CD8-positive, alpha-beta memory T cell (primary cell): ENCODE data around the gene LY6G5C. TPM values are rescaled to one million over a fixed set of nuclear protein-coding genes. Genes with fewer than 3 reads are reported as not detected.
A peak's percentile ranks its signal among the peaks of the same experiment; 100 is the strongest.

Experiments used
- CTCF ChIA-PET: fragments of 350-600 bp; sonication (Branson Sonifier 250); formaldehyde crosslinking; loops from one replicate; lab custom pipeline; 2021; ENCODE audit warnings: antibody characterized with exemption; lab: Charles Lee
- POLR2A ChIA-PET: fragments of 350-600 bp; sonication (Branson Sonifier 250); formaldehyde crosslinking; loops from one replicate; lab custom pipeline; 2021; ENCODE audit warnings: antibody characterized with exemption; lab: Charles Lee
- DNase-seq, 5 donors: peaks; one replicate each; pipeline versions ENCODE4 v3.0.0 to v3.0.0-alpha.2; 2020 to 2022; ENCODE audit warnings: mixed read lengths in 1 of 5
- H3K27ac ChIP-seq: one replicate; pipeline ENCODE4 v1.7.0; 2013; ENCODE audit warnings: low read depth, mild to moderate bottlenecking, low read length, moderate library complexity
- H3K27me3 ChIP-seq: 2 replicates; pipeline ENCODE4 v1.7.0; 2013; ENCODE audit warnings: low read length, mild to moderate bottlenecking; ENCODE audit not compliant: insufficient read depth, poor library complexity, severe bottlenecking
- H3K36me3 ChIP-seq: 2 replicates; pipeline ENCODE4 v1.7.0; 2013; ENCODE audit warnings: mild to moderate bottlenecking, low read length, moderate library complexity; ENCODE audit not compliant: insufficient read depth
- H3K4me1 ChIP-seq: 2 replicates; pipeline ENCODE4 v1.7.0; 2013; ENCODE audit warnings: mild to moderate bottlenecking, low read length, moderate library complexity; ENCODE audit not compliant: insufficient read depth
- H3K4me3 ChIP-seq: 2 replicates; pipeline ENCODE4 v1.7.0; 2013; ENCODE audit warnings: mild to moderate bottlenecking, low read length
- H3K9me3 ChIP-seq: 2 replicates; pipeline ENCODE4 v1.7.0; 2013; ENCODE audit warnings: mild to moderate bottlenecking, low read length
- H3K27ac Mint-ChIP-seq, 8 donors: one replicate each; pipeline ENCODE4 v1.8.0; 2020 to 2021; ENCODE audit warnings: mixed read lengths in 8 of 8, mild to moderate bottlenecking in 6 of 8, inconsistent platforms in 3 of 8, moderate library complexity in 3 of 8
- H3K27me3 Mint-ChIP-seq, 2 donors: one replicate each; pipeline ENCODE4 v1.8.0; 2020 to 2021; ENCODE audit warnings: mixed read lengths in 2 of 2, mild to moderate bottlenecking in 1 of 2, moderate library complexity in 1 of 2
- H3K36me3 Mint-ChIP-seq, 3 donors: one replicate each; pipeline ENCODE4 v1.8.0; 2020 to 2021; ENCODE audit warnings: mixed read lengths in 3 of 3, inconsistent platforms in 1 of 3, mild to moderate bottlenecking in 1 of 3
- H3K4me1 Mint-ChIP-seq, 3 donors: one replicate each; pipeline ENCODE4 v1.8.0; 2020 to 2021; ENCODE audit warnings: mixed read lengths in 3 of 3, inconsistent platforms in 1 of 3, mild to moderate bottlenecking in 1 of 3
- H3K4me3 Mint-ChIP-seq, 7 donors: one replicate each; pipeline ENCODE4 v1.8.0; 2020 to 2021; ENCODE audit warnings: mixed read lengths in 7 of 7, mild to moderate bottlenecking in 6 of 7, moderate library complexity in 4 of 7, inconsistent platforms in 2 of 7
- H3K9me3 Mint-ChIP-seq, 5 donors: one replicate each; pipeline ENCODE4 v1.8.0; 2020 to 2022; ENCODE audit warnings: mixed read lengths in 5 of 5, mild to moderate bottlenecking in 3 of 5, moderate library complexity in 2 of 5, inconsistent platforms in 1 of 5
- polyA plus RNA-seq: library from polyadenylated mRNA; unstranded; fragments of 300-500 nt; fragmentation: Illumina TruSeq; gene quantifications from one replicate; pipeline ENCODE4 v1.2.3, GENCODE V29; 2021
- total RNA-seq, 2 experiments: library from RNA; stranded (reverse); gene quantifications; one replicate each; pipeline ENCODE4 v1.2.3, GENCODE V29; 2021

Gene LY6G5C
- total and polyA plus RNA-seq, 3 experiments from 2014 or later, result 3.5 to 10.3 (median 4.5) TPM

GRCh38 chr6:31651602-31652191 is 29.2 kb downstream of the LY6G5C start:
- peaks cover 20% of the 10 kb centered on the region for H3K4me1 ChIP-seq
- H3K27me3 ChIP-seq, result no peaks in the 10 kb centered on the region
- no peak for DNase-seq
- H3K4me1 Mint-ChIP-seq, result peaks cover 40 to 64% (median 49%) of the 10 kb centered on the region in 3 donors
- H3K27ac Mint-ChIP-seq, result peak overlapping the region; percentile 95 to 100 (median 100)
- peaks cover 40% of the 10 kb centered on the region for H3K36me3 ChIP-seq
- H3K36me3 Mint-ChIP-seq, result peaks cover 0 to 71% (median 12%) of the 10 kb centered on the region in 3 donors
- POLR2A ChIA-PET, result interaction anchor here (0.5 to 5.2 kb wide), 21 partner anchors 11 to 1439 kb away, joined by 3 to 112 read pairs (median 4); partner anchors contain the start of genes ABHD16A, C6orf47, CSNK2B and DDX39B
- peak overlapping the region; percentile 97 for H3K4me3 ChIP-seq
- H3K27ac ChIP-seq, result peak overlapping the region; percentile 94
- H3K27me3 Mint-ChIP-seq, result peaks cover 0 to 9% of the 10 kb centered on the region in 2 donors
- CTCF ChIA-PET, result interaction anchor here (0.7 to 4.5 kb wide), 12 partner anchors 11 to 163 kb away, joined by 3 to 39 read pairs (median 4); partner anchors contain the start of genes DDAH2, GPANK1, HSPA1A and HSPA1L
- peaks cover 0 to 5% (median 0%) of the 10 kb centered on the region in 5 donors for H3K9me3 Mint-ChIP-seq
- no peaks in the 10 kb centered on the region for H3K9me3 ChIP-seq
- H3K4me3 Mint-ChIP-seq, result peak overlapping the region; percentile 90 to 99 (median 96)

DNA sequence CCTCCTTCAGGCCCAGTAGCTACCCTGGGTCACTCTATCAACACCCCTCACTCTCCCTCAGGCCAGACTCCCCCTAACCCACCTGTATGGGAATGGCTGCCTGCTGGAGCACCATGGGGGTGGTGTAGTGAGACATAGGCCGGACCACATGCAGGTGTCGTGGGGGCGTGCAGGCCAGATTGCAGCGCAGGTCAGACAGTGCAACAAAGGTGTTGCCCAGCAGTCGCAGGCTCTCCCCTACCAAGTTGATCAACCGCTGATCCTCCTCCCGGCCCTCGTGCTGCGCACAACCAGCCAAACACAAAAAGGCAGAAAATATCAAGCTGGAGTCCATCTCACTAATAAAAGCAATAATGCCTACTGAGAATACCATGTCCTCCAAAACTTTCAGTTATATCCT is 35.5 kb downstream of the LY6G5C start:
- no peaks in the 10 kb centered on the region for H3K9me3 Mint-ChIP-seq
- Histone ChIP-seq H3K4me3 (no peak overlapping the region), H3K36me3 (peaks cover 78% of the 10 kb centered on the region), H3K27ac (no peak overlapping the region), H3K27me3 (no peaks in the 10 kb centered on the region), H3K9me3 (no peaks in the 10 kb centered on the region), H3K4me1 (no peaks in the 10 kb centered on the region)
- no peak for DNase-seq
- ChIA-PET CTCF (no interaction called here), POLR2A (interaction anchor here (0.5 kb wide), 1 partner anchor 22 kb away, joined by 3 read pairs; no protein-coding TSS in a partner anchor)
- H3K36me3 Mint-ChIP-seq, result peaks cover 7 to 89% (median 18%) of the 10 kb centered on the region in 3 donors
- H3K4me1 Mint-ChIP-seq, result peaks cover 13 to 18% (median 18%) of the 10 kb centered on the region in 3 donors
- peak overlapping the region in 6 of 8 donors; percentile 25 to 93 (median 46) for H3K27ac Mint-ChIP-seq
- H3K27me3 Mint-ChIP-seq, result no peaks in the 10 kb centered on the region
- peak overlapping the region in 1 of 7 donors; percentile 15 for H3K4me3 Mint-ChIP-seq

- CTCF ChIA-PET, result interaction anchor here (0.7 to 2.2 kb wide), 2 partner anchors 45 to 176 kb away, joined by 3 to 9 read pairs; no protein-coding TSS in a partner anchor
- H3K27ac Mint-ChIP-seq, result peak overlapping the region in 1 of 8 donors; percentile 85
Measured at GRCh38 chr6:31643818-31644454, 36.9 kb downstream of the LY6G5C start.

GRCh38 chr6:31642798-31643570 is 37.9 kb downstream of the LY6G5C start:
- peaks cover 3 to 7% (median 5%) of the 10 kb centered on the region in 3 donors for H3K4me1 Mint-ChIP-seq
- no peak overlapping the region for H3K4me3 ChIP-seq
- peak overlapping the region in 2 of 8 donors; percentile 7 to 66 for H3K27ac Mint-ChIP-seq
- H3K27ac ChIP-seq, result no peak overlapping the region
- CTCF ChIA-PET, result interaction anchor here (2.2 kb wide), 1 partner anchor 44 kb away, joined by 9 read pairs; no protein-coding TSS in a partner anchor
- peaks cover 7 to 90% (median 17%) of the 10 kb centered on the region in 3 donors for H3K36me3 Mint-ChIP-seq
- no peak overlapping the region for H3K4me3 Mint-ChIP-seq
- POLR2A ChIA-PET, result interaction anchor here (1.1 kb wide), 1 partner anchor 172 kb away, joined by 3 read pairs; the partner anchor contains the start of gene HSPA1L
- no peaks in the 10 kb centered on the region for H3K9me3 Mint-ChIP-seq
- H3K4me1 ChIP-seq, result no peaks in the 10 kb centered on the region
- H3K36me3 ChIP-seq, result peaks cover 79% of the 10 kb centered on the region
- no peak for DNase-seq
- H3K9me3 ChIP-seq, result no peaks in the 10 kb centered on the region
- H3K27me3 ChIP-seq, result no peaks in the 10 kb centered on the region
- H3K27me3 Mint-ChIP-seq, result no peaks in the 10 kb centered on the region

More at GRCh38 chr6:31643818-31644454, 36.9 kb downstream of the LY6G5C start:
- H3K27me3 Mint-ChIP-seq, result no peaks in the 10 kb centered on the region
- H3K4me3 ChIP-seq, result no peak overlapping the region
- H3K9me3 Mint-ChIP-seq, result no peaks in the 10 kb centered on the region
- DNase-seq, result no peak
- peaks cover 7 to 91% (median 17%) of the 10 kb centered on the region in 3 donors for H3K36me3 Mint-ChIP-seq
- no peak overlapping the region for H3K4me3 Mint-ChIP-seq
- H3K27ac ChIP-seq, result no peak overlapping the region
- H3K4me1 Mint-ChIP-seq, result peaks cover 5 to 7% (median 6%) of the 10 kb centered on the region in 3 donors
- H3K4me1 ChIP-seq, result no peaks in the 10 kb centered on the region
- POLR2A ChIA-PET, result interaction anchor here (1.1 kb wide), 1 partner anchor 171 kb away, joined by 3 read pairs; the partner anchor contains the start of gene HSPA1L
- no peaks in the 10 kb centered on the region for H3K27me3 ChIP-seq
- H3K36me3 ChIP-seq, result peaks cover 83% of the 10 kb centered on the region
- H3K9me3 ChIP-seq, result no peaks in the 10 kb centered on the region

GRCh38 chr6:31641370-31641769 is 39.5 kb downstream of the LY6G5C start:
- no peaks in the 10 kb centered on the region for H3K9me3 Mint-ChIP-seq
- POLR2A ChIA-PET, result no interaction called here
- peaks cover 4 to 7% (median 5%) of the 10 kb centered on the region in 3 donors for H3K4me1 Mint-ChIP-seq
- Histone ChIP-seq H3K27me3 (no peaks in the 10 kb centered on the region), H3K36me3 (peaks cover 82% of the 10 kb centered on the region), H3K4me3 (no peak overlapping the region), H3K9me3 (no peaks in the 10 kb centered on the region), H3K27ac (no peak overlapping the region), H3K4me1 (no peaks in the 10 kb centered on the region)
- no peaks in the 10 kb centered on the region for H3K27me3 Mint-ChIP-seq
- peak overlapping the region in 6 of 8 donors; percentile 12 to 89 (median 44) for H3K27ac Mint-ChIP-seq
- peaks cover 7 to 91% (median 14%) of the 10 kb centered on the region in 3 donors for H3K36me3 Mint-ChIP-seq
- no peak for DNase-seq
- H3K4me3 Mint-ChIP-seq, result no peak overlapping the region
- CTCF ChIA-PET, result no interaction called here

DNA sequence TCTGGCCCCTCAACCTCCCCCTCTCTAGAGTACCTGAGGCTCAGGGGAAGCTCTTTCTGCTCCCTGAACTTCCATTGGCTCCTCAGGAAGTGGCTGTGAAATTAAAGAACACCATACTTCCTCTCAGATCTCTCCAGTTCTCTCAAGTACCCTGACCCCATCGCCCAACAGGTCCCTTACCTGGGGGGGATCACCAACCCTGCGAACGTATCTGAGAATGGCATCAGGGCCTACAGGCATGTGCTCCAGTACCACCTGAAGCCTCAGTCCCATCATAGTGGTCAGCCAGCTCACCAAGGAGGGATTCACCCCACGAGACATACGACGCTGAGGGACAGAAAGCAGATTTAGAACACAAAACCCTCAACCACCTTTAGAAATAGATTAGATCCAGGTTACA is 40.3 kb downstream of the LY6G5C start:
- DNase-seq, result no peak
- Mint-ChIP-seq H3K36me3 (peaks cover 9 to 91% (median 14%) of the 10 kb centered on the region in 3 donors), H3K4me1 (peaks cover 3 to 6% (median 4%) of the 10 kb centered on the region in 3 donors), H3K4me3 (no peak overlapping the region), H3K27me3 (no peaks in the 10 kb centered on the region), H3K9me3 (no peaks in the 10 kb centered on the region), H3K27ac (peak overlapping the region in 1 of 8 donors; percentile 56)
- ChIA-PET CTCF (interaction anchor here (1.1 kb wide), 1 partner anchor 189 kb away, joined by 5 read pairs; no protein-coding TSS in a partner anchor), POLR2A (interaction anchor here (0.5 to 0.6 kb wide), 2 partner anchors 10 to 18 kb away, joined by 6 to 9 read pairs; no protein-coding TSS in a partner anchor)
- no peaks in the 10 kb centered on the region for H3K9me3 ChIP-seq
- H3K4me3 ChIP-seq, result no peak overlapping the region
- no peak overlapping the region for H3K27ac ChIP-seq
- H3K27me3 ChIP-seq, result no peaks in the 10 kb centered on the region
- H3K36me3 ChIP-seq, result peaks cover 82% of the 10 kb centered on the region
- H3K4me1 ChIP-seq, result no peaks in the 10 kb centered on the region

- no peaks in the 10 kb centered on the region for H3K27me3 ChIP-seq
- Mint-ChIP-seq H3K4me3 (no peak overlapping the region), H3K36me3 (peaks cover 3 to 91% (median 14%) of the 10 kb centered on the region in 3 donors), H3K9me3 (no peaks in the 10 kb centered on the region), H3K27me3 (no peaks in the 10 kb centered on the region), H3K27ac (peak overlapping the region in 4 of 8 donors; percentile 7 to 79 (median 39)), H3K4me1 (peaks cover 0 to 1% (median 0%) of the 10 kb centered on the region in 3 donors)
- ChIA-PET CTCF (interaction anchor here (1.1 kb wide), 1 partner anchor 191 kb away, joined by 5 read pairs; no protein-coding TSS in a partner anchor), POLR2A (interaction anchor here (1.4 kb wide), 1 partner anchor 12 kb away, joined by 6 read pairs; no protein-coding TSS in a partner anchor)
- no peak for DNase-seq
- no peak overlapping the region for H3K4me3 ChIP-seq
- H3K9me3 ChIP-seq, result no peaks in the 10 kb centered on the region
- peaks cover 82% of the 10 kb centered on the region for H3K36me3 ChIP-seq
- no peaks in the 10 kb centered on the region for H3K4me1 ChIP-seq
- H3K27ac ChIP-seq, result no peak overlapping the region
Measured at GRCh38 chr6:31639449-31639861, 41.4 kb downstream of the LY6G5C start.
